Natural killer cell (primary cell): ENCODE results near the gene ZC3HAV1. TPM values are rescaled to one million over a fixed set of nuclear protein-coding genes. Genes with fewer than 3 reads are reported as not detected.

Experiments
- ATAC-seq, 3 donors: fragments of 150-1000 bp in 2 of 3; fragments of 200-7000 bp in 1 of 3; cut with Tn5 transposase; 1 replicate in 1 of 3; 2 replicates in 2 of 3; pipeline ENCODE4 v1.10.0; 2021; ENCODE audit warnings: mild to moderate bottlenecking in 2 of 3, moderate library complexity in 2 of 3
- DNase-seq, 2 donors: peaks; one replicate each; pipeline versions ENCODE4 v3.0.0 to v3.0.0-alpha.2; 2013 to 2021; ENCODE audit warnings: mixed read lengths in 1 of 2
- H3K27ac ChIP-seq: one replicate; pipeline ENCODE4 v1.5.1; 2013; ENCODE audit warnings: mild to moderate bottlenecking, low read length
- H3K27me3 ChIP-seq: one replicate; pipeline ENCODE4 v1.6.1; 2013; ENCODE audit warnings: low read length; ENCODE audit not compliant: control insufficient read depth, insufficient read depth
- H3K36me3 ChIP-seq: one replicate; pipeline ENCODE4 v1.6.1; 2013; ENCODE audit warnings: low read length; ENCODE audit not compliant: control insufficient read depth, insufficient read depth
- H3K4me1 ChIP-seq: one replicate; pipeline ENCODE4 v1.6.1; 2013; ENCODE audit warnings: low read length; ENCODE audit not compliant: control insufficient read depth, insufficient read depth
- H3K4me3 ChIP-seq: one replicate; pipeline ENCODE4 v1.5.1; 2013; ENCODE audit warnings: low read length
- H3K9me3 ChIP-seq: one replicate; pipeline ENCODE4 v1.6.1; 2013; ENCODE audit warnings: low read length; ENCODE audit not compliant: control insufficient read depth, insufficient read depth
- H3K27ac Mint-ChIP-seq, 2 donors: one replicate each; pipeline ENCODE4 v1.8.0; 2022; ENCODE audit warnings: mild to moderate bottlenecking in 2 of 2, mixed read lengths in 2 of 2, moderate library complexity in 1 of 2
- H3K27me3 Mint-ChIP-seq, 2 donors: one replicate each; pipeline ENCODE4 v1.8.0; 2022; ENCODE audit warnings: low read depth in 2 of 2, mixed read lengths in 2 of 2
- H3K36me3 Mint-ChIP-seq: one replicate; pipeline ENCODE4 v1.8.0; 2022; ENCODE audit warnings: mixed read lengths
- H3K4me1 Mint-ChIP-seq, 2 donors: one replicate each; pipeline ENCODE4 v1.8.0; 2022; ENCODE audit warnings: mixed read lengths in 2 of 2
- H3K4me3 Mint-ChIP-seq: one replicate; pipeline ENCODE4 v1.8.0; 2022; ENCODE audit warnings: mild to moderate bottlenecking, moderate library complexity, mixed read lengths
- H3K9me3 Mint-ChIP-seq, 2 donors: one replicate each; pipeline ENCODE4 v1.8.0; 2022; ENCODE audit warnings: mixed read lengths in 2 of 2
- CTCF ChIP-seq: fragments of 200-600 bp; IDR thresholded peaks from one replicate; pipeline ENCODE4 v1.8.0; 2022; ENCODE audit warnings: antibody characterized with exemption
- WGBS: methylation state at CpG from one replicate; pipeline ENCODE4 v1.1.7; 2013; ENCODE audit warnings: missing lambda C conversion rate; ENCODE audit not compliant: insufficient coverage; 5-methylcytosine and 5-hydroxymethylcytosine counted together
- intact Hi-C: fragments of 100-400 bp; cut with micrococcal nuclease; formaldehyde crosslinking; loops from one replicate; pipeline ENCODE4 v1.14.2; 2022
- total RNA-seq, 4 donors: library from RNA; stranded (reverse); fragments of 120-200 nt in 1 of 4; gene quantifications; one replicate each; pipeline versions ENCODE4 v1.2.3 to v1.2.4, GENCODE V29; 2013 to 2022

The ZC3HAV1 gene
- total RNA-seq, 3 donors from 2014 or later (not counting 1 experiment from before 2014, with no cell fraction given): 129 to 153 (median 137) TPM

- H3K4me3 ChIP-seq: no peak overlapping the region
- H3K4me3 Mint-ChIP-seq: peak overlapping the region; percentile 73
- intact Hi-C loops: loop anchor here (10.0 kb wide), 1 partner anchor 337 kb away; no protein-coding TSS in a partner anchor
Measured at GRCh38 chr7:139092090-139092796, 17.3 kb downstream of the ZC3HAV1 start.

GRCh38 chr7:139091677-139091996 is 17.9 kb downstream of the ZC3HAV1 start:
- Histone ChIP-seq H3K4me3 (no peak overlapping the region), H3K9me3 (no peaks in the 10 kb centered on the region), H3K4me1 (peaks cover 58% of the 10 kb centered on the region), H3K36me3 (peaks cover 27% of the 10 kb centered on the region), H3K27ac (peak overlapping the region; percentile 52), H3K27me3 (no peaks in the 10 kb centered on the region)
- peaks cover 75 to 78% of the 10 kb centered on the region in 2 donors for H3K4me1 Mint-ChIP-seq
- H3K4me3 Mint-ChIP-seq: peak overlapping the region; percentile 73
- WGBS: 83% methylated on average over 15 of the region's 15 CpGs
- H3K9me3 Mint-ChIP-seq: no peaks in the 10 kb centered on the region
- DNase-seq: peak in 1 of 2 donors; percentile 16
- H3K36me3 Mint-ChIP-seq: peaks cover 15% of the 10 kb centered on the region
- H3K27me3 Mint-ChIP-seq: no peaks in the 10 kb centered on the region
- no peak for TF ChIP-seq CTCF
- intact Hi-C loops: loop anchor here (1.0 to 10.0 kb wide), 2 partner anchors 13 to 337 kb away; no protein-coding TSS in a partner anchor
- peak overlapping the region; percentile 86 to 95 for H3K27ac Mint-ChIP-seq
- no peak for ATAC-seq

More at GRCh38 chr7:139092090-139092796, 17.3 kb downstream of the ZC3HAV1 start:
- Histone ChIP-seq H3K27me3 (no peaks in the 10 kb centered on the region), H3K9me3 (no peaks in the 10 kb centered on the region), H3K27ac (peak overlapping the region; percentile 39), H3K36me3 (peaks cover 24% of the 10 kb centered on the region), H3K4me1 (peaks cover 60% of the 10 kb centered on the region)
- Mint-ChIP-seq H3K27ac (peak overlapping the region; percentile 86 to 95), H3K27me3 (no peaks in the 10 kb centered on the region), H3K36me3 (peaks cover 9% of the 10 kb centered on the region), H3K9me3 (no peaks in the 10 kb centered on the region), H3K4me1 (peaks cover 69 to 78% of the 10 kb centered on the region in 2 donors)
- 81% methylated on average over 9 of the region's 9 CpGs for WGBS
- no peak for TF ChIP-seq CTCF
- DNase-seq (peak in 1 of 2 donors; percentile 27), ATAC-seq (no peak)

GRCh38 chr7:139089118-139089517 is 20.4 kb downstream of the ZC3HAV1 start:
- Histone ChIP-seq H3K36me3 (peaks cover 46% of the 10 kb centered on the region), H3K4me3 (no peak overlapping the region), H3K27me3 (no peaks in the 10 kb centered on the region), H3K4me1 (peaks cover 55% of the 10 kb centered on the region), H3K27ac (no peak overlapping the region), H3K9me3 (no peaks in the 10 kb centered on the region)
- H3K9me3 Mint-ChIP-seq: no peaks in the 10 kb centered on the region
- peaks cover 82 to 83% of the 10 kb centered on the region in 2 donors for H3K4me1 Mint-ChIP-seq
- intact Hi-C loops: no loop called here
- no peak for TF ChIP-seq CTCF
- ATAC-seq: no peak
- DNase-seq: no peak
- H3K27me3 Mint-ChIP-seq: no peaks in the 10 kb centered on the region
- H3K4me3 Mint-ChIP-seq: peak overlapping the region; percentile 7
- H3K36me3 Mint-ChIP-seq: peaks cover 21% of the 10 kb centered on the region
- WGBS: 96% methylated on average over 2 of the region's 2 CpGs
- H3K27ac Mint-ChIP-seq: peak overlapping the region; percentile 71 to 78
